Activated naive CD4-positive, alpha-beta T cell treated with anti-CD3 and anti-CD28 coated beads, Interleukin-2, amount 50 U/mL, for 24 hours (primary cell): ENCODE results near the gene BIRC5.
A peak's percentile ranks its signal among the peaks of the same experiment; 100 is the strongest.
"Not testable (repeated sequence)": the region's sequence is repeated elsewhere in the genome, so short reads cannot be mapped to it uniquely, and the experiment has no call there.

Experiments used
- H3K27ac Mint-ChIP-seq: one replicate; pipeline ENCODE4 v1.8.0; 2021; ENCODE audit warnings: mild to moderate bottlenecking, mixed read lengths
- H3K27me3 Mint-ChIP-seq: one replicate; pipeline ENCODE4 v1.8.0; 2021; ENCODE audit warnings: mixed read lengths
- H3K36me3 Mint-ChIP-seq: one replicate; pipeline ENCODE4 v1.8.0; 2021; ENCODE audit warnings: mixed read lengths
- H3K4me1 Mint-ChIP-seq: one replicate; pipeline ENCODE4 v1.8.0; 2021; ENCODE audit warnings: mixed read lengths
- H3K4me3 Mint-ChIP-seq: one replicate; pipeline ENCODE4 v1.8.0; 2021; ENCODE audit warnings: mild to moderate bottlenecking, mixed read lengths
- H3K9me3 Mint-ChIP-seq: one replicate; pipeline ENCODE4 v1.8.0; 2021; ENCODE audit warnings: mixed read lengths

The BIRC5 gene

DNA sequence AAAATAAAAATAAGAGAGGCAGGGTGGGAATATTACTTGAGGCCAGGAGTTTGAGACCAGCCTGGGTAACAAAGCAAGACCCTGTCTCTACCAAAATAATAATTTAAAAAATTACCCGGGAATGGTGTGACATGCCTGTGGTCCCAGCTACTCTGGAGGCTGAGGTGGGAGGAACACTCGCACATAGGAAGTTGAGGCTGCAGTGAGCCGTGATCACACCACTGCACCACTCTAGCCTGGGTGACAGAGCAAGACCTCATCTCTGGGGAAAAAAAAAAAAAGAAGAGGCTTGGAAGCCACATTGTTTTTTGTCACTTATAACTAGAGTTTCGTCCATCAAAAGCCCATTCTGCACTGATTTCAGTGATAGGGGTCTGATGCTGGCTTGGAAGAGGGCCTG lies 14.1 kb downstream of the BIRC5 start:
- Mint-ChIP-seq H3K27me3 (peaks cover 16% of the 10 kb centered on the region), H3K27ac (no peak overlapping the region), H3K9me3 (no peaks in the 10 kb centered on the region), H3K4me1 (peaks cover 12% of the 10 kb centered on the region), H3K4me3 (no peak overlapping the region), H3K36me3 (no peaks in the 10 kb centered on the region)

DNA sequence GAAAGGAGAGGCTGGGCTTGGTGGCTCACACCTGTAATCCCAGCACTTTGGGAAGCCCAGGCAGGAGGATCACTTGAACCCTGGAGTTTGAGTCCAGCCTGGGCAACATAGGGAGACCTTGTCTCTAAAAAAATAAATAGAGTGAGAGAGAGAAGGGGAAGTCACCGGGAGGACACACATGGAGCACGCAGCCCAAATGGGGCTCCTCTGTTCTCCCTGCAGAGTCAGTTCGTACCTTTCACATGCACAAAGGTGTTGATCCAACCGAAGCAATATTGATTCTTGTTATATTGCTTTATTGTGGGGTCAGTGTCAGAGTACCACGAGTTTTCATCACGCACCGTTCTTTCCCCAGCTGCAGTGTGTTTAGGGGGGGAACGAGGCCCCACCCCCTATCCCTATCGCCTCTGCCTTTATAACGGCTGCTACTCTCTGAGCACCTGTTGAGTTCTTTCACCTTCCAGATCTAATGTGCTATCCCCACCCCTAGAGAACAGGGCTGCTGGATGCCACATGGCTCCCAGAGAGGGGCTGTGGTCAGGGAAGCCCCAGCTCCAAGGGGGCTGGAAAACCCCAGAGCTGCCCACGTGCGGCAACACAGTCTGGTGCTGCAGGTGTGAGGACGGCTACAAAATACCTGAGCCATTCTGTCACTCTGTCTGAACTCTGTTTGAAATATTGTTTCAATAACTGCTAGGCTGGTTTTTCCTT lies 16.4 kb downstream of the BIRC5 start:
- H3K4me3 Mint-ChIP-seq: no peak overlapping the region
- H3K4me1 Mint-ChIP-seq: peaks cover 4% of the 10 kb centered on the region
- H3K9me3 Mint-ChIP-seq: no peaks in the 10 kb centered on the region
- no peaks in the 10 kb centered on the region for H3K36me3 Mint-ChIP-seq
- no peak overlapping the region for H3K27ac Mint-ChIP-seq
- peaks cover 16% of the 10 kb centered on the region for H3K27me3 Mint-ChIP-seq

DNA sequence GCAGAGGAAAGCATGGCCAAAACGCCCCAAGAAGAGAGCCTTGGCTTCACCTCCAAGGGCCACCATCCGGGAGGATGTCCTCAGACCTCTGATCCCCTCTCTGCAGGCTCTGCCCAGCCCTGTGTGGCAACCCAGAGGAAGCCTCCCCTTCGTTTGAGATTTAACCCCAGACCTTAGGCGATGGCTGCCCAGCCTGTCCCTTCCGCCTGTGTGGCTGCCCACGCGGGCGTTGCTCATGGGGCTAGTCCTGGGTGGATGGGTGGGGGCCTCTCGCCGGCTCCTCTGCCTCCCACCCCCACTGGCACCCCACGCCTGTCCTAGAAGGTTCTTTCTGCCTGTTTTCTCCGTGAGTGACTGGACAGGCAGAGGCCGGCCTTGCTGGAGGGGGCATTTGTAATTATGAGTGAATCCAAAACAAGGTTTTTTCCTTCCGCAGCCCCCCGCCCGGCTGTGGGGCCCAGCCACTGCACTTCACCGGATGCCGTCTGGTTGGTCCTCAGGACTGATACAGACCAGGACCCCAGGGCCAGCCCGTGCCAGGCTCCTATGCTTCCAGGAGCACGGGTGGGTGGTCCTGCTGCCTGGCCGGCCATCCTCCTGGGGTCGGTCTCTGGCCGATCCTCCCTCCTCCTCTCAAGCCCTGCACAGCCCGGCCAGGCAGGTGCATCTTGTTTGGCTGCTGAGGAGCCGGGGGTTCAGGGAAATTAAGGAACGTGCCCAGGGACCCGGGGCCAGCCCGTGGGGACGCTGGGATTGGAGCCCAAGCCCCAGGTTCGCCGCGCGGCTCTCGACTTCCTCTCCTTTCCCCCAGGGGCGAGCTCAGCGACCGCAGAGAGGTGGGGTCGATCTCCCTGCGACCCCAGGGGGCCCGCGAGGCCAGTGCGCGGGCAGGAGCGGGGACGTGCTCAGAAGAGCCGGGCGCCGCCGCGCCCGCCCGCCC lies 17.2 kb downstream of the BIRC5 start, which contains the start of gene TMEM235:
Gene TMEM235 (plus strand): TSS at position 636 of the 940 bp plus-strand sequence. CDS start 393 bp downstream, outside the sequence.
- Mint-ChIP-seq H3K4me3 (no peak within 1 kb of the TSS), H3K36me3 (no peaks in the 10 kb centered on the region), H3K9me3 (no peaks in the 10 kb centered on the region), H3K27ac (no peak within 1 kb of the TSS), H3K27me3 (peaks cover 16% of the 10 kb centered on the region), H3K4me1 (peaks cover 4% of the 10 kb centered on the region)

DNA sequence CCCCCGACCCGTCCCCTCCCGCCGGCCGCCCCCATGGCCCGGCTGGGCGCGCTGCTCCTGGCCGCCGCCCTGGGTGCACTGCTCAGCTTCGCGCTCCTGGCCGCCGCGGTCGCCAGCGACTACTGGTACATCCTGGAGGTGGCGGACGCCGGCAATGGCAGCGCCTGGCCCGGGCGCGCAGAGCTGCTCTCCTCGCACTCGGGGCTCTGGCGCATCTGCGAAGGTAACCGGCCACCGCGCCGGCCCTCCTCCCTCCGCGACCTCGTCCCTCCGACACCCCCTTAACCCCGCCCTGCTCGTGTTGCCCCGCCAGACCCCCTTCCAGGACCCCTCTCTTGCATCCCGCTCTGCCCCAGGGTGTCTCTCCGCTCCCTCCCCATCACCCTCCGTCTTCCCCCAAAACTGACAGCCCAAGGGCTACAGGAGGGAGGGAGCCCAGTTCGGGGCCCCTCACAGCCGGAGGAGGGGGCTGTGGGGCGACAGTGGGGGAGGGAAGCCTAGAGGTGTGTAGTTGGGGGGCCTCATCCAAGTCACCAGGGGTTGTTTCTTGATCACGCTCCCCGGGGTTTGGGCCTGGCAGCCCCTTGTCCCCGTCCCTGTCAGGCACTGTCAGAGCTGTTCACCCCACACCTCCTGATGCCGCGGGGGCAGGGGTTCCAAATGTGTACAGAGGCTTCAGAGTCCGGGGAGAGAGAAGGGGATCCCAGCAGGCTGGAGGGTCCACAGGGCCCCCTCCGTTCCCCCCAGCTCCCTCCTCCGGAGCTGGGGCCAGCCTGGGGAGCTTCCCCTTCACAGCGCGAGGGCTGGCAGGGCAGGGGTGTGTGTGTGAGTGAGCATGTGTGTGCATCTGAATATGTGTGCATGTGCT lies 18.2 kb downstream of the BIRC5 start:
- H3K36me3 Mint-ChIP-seq: no peaks in the 10 kb centered on the region
- no peak overlapping the region for H3K27ac Mint-ChIP-seq
- H3K4me1 Mint-ChIP-seq: no peaks in the 10 kb centered on the region
- no peak overlapping the region for H3K4me3 Mint-ChIP-seq
- no peaks in the 10 kb centered on the region for H3K9me3 Mint-ChIP-seq
- H3K27me3 Mint-ChIP-seq: peaks cover 16% of the 10 kb centered on the region

DNA sequence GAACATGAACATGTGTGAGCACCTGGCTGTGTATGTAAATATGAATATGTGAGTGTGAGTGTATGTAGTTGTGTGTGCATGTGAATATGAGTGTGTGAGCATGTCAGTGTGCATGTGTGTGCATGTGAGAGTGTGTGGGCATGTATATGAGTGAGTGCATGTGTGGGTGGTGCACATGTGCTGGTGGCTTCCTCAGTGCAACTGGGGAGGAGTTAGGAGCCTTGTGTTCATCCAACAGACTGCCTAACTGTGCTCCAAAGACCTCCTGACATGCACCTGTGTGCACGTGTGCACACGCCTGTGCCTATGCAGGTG lies 18.8 kb downstream of the BIRC5 start:
- Mint-ChIP-seq H3K4me3 (no peak overlapping the region), H3K9me3 (no peaks in the 10 kb centered on the region), H3K27ac (no peak overlapping the region), H3K27me3 (peaks cover 13% of the 10 kb centered on the region), H3K36me3 (no peaks in the 10 kb centered on the region), H3K4me1 (no peaks in the 10 kb centered on the region)

DNA sequence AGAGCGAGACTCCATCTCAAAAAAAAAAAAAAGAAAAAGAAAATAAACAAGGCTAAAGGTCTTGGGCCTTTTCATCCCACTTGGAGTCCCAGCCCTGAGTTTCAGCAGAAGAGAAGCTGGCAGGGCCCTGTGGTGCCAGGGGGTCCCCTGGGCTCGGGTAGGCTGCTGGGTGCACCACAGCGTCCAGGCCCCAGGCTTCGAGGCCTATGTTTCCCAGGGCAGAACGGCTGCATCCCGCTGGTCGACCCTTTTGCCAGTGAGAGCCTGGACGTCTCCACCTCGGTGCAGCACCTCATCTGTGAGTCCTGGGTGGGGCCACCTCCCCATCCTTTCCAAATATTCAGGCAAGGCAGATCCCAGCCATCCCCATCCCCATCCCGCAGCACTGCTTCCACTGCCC lies 19.6 kb downstream of the BIRC5 start:
- Mint-ChIP-seq H3K4me3 (no peak overlapping the region), H3K27ac (no peak overlapping the region), H3K4me1 (no peaks in the 10 kb centered on the region), H3K27me3 (peaks cover 13% of the 10 kb centered on the region), H3K9me3 (no peaks in the 10 kb centered on the region), H3K36me3 (no peaks in the 10 kb centered on the region)

DNA sequence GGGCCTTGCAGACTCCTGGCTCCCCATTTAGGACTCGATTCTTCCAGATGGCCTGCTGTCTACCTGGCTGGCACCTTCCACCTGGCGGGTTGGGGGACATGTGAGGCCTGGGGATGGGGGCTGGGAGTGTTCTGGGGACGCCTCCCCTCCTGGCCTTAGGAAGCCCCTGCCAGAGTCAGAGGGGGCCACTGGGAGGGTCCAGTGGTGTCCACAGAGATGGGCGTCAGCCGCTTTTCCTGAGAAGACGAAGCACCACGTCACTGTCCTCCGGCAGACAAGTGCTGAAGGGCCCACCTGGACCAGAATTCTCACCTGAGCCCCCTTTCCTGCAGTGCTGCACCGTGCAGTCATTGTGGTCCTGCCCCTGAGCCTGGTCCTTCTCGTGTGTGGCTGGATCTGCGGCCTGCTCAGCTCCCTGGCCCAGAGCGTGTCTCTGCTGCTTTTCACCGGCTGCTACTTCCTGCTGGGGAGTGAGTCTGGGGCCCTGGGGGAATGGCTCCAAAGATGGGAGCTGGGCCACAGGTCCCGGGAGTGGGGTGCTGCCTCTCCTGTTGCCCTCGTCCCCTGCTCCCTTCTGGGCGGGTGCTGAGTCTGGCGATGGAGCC lies 20.3 kb downstream of the BIRC5 start:
- H3K27ac Mint-ChIP-seq: no peak overlapping the region
- no peak overlapping the region for H3K4me3 Mint-ChIP-seq
- H3K27me3 Mint-ChIP-seq: peaks cover 13% of the 10 kb centered on the region
- H3K9me3 Mint-ChIP-seq: no peaks in the 10 kb centered on the region
- no peaks in the 10 kb centered on the region for H3K36me3 Mint-ChIP-seq
- H3K4me1 Mint-ChIP-seq: no peaks in the 10 kb centered on the region

DNA sequence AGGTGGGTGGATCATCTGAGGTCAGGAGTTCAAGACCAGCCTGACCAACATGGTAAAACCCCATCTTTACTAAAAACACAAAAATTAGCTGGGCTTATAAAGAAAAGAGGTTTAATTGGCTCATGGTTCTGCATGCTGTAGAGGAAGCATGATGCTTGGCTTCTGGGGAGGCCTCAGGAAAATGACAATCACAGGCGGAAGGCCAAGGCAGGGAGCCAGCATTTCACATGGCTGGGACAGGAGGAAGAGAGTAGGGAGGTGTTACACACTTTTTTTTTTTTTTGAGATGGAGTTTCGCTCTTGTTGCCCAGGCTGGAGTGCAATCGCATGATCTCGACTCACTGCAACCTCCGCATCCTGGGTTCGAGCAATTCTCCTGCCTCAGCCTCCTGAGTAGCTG lies 21.0 kb downstream of the BIRC5 start:
- H3K36me3 Mint-ChIP-seq, H3K9me3 Mint-ChIP-seq, H3K4me1 Mint-ChIP-seq, H3K4me3 Mint-ChIP-seq: not testable (repeated sequence)
- Mint-ChIP-seq H3K27me3 (peaks cover 13% of the 10 kb centered on the region), H3K27ac (peak overlapping the region; percentile 15)

DNA sequence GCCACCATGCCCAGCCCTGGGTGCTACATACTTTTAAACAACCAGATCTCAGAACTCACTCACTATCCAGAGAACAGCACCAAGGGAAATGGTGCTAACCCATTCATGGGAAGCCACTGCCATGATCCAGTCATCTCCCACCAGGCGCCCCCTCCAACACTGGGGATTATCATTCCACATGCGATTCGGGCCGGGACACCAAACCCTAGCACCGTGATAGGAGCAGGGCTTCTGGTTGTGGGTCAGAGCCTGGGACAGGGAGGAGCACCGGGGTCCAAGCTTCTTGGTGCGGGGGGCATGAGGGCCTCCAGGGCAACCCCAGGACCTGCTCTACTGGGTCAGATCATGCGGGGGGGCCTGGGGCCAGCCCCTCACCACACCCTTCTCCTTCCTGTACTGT lies 21.8 kb downstream of the BIRC5 start:
- H3K4me3 Mint-ChIP-seq: no peak overlapping the region
- peaks cover 8% of the 10 kb centered on the region for H3K27me3 Mint-ChIP-seq

DNA sequence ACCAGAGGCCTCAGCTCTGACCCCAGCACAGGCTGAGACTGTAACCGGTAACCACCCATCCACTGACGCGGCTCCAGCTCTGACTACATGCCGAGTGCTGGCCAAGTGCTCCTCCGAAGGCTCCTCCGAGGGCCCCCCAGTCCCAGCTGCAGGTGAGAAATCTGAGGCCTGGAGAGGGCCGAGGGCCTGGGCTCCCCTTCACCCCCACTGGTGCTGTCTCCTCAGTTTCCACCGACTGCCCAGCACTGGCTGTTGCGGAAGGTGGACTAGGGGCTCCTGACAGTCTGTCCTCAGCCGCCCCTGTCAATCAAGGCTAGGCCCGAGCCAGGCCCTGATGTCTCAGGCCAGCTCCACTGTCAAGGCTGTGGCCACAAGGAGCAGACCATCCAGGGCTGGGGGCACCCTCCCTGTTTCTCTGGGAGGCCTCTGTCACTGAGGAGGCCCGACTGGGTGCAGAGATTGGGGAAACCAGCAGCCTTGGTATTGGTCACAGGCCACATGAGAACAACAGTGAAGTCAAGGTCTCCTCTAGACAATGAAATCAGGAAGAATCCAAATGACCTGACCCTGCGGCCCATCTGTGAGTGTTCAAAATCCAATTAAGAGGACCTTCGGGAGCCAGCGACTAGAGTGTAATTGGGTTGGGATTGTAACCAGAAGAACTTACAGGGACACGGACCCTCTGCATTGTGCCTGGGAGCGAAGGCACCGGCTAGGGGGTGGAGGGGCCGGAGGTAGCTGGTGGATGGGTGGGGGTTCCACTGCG lies 22.5 kb downstream of the BIRC5 start:
- H3K9me3 Mint-ChIP-seq: no peaks in the 10 kb centered on the region
- H3K27ac Mint-ChIP-seq: no peak overlapping the region
- no peaks in the 10 kb centered on the region for H3K36me3 Mint-ChIP-seq
- H3K27me3 Mint-ChIP-seq: peaks cover 4% of the 10 kb centered on the region
- no peaks in the 10 kb centered on the region for H3K4me1 Mint-ChIP-seq
- no peak overlapping the region for H3K4me3 Mint-ChIP-seq

More for the DNA sequence above, 21.8 kb downstream of the BIRC5 start:
- H3K27ac Mint-ChIP-seq: no peak overlapping the region
- H3K4me1 Mint-ChIP-seq: no peaks in the 10 kb centered on the region
- H3K36me3 Mint-ChIP-seq: no peaks in the 10 kb centered on the region
- H3K9me3 Mint-ChIP-seq: no peaks in the 10 kb centered on the region

DNA sequence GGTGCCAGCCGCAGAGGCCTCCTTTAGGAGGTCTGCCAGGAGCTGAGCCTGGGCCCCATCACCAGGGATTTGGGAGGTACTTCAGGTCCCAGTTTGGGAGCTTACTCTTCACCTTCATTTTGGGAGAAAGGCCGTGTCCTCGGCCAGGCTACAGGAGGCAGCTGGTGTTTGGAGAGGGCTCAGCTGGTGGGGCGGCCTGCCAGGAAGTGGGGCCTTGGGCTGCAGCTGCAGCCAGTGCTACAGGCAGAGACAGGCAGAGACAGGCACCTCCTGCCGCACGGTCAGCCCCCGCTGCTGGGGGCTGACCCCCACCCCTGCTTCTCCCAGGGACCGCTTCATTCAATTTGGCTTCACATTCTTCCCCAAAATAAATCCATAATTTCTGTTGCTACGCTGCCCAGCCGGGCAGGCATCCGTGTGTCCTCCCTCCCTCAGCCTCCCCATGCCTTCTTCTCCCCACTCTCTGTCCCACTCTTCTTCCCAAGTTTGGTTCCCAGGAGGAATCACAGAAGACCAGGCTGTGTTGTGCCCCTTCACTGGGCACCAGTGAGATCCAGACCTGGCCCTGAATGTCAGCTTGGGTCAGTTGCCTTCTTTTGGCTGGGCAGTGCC lies 23.5 kb downstream of the BIRC5 start:
- H3K4me3 Mint-ChIP-seq: no peak overlapping the region
- H3K27ac Mint-ChIP-seq: no peak overlapping the region
- H3K27me3 Mint-ChIP-seq: peaks cover 4% of the 10 kb centered on the region
- no peaks in the 10 kb centered on the region for H3K9me3 Mint-ChIP-seq
- no peaks in the 10 kb centered on the region for H3K36me3 Mint-ChIP-seq
- no peaks in the 10 kb centered on the region for H3K4me1 Mint-ChIP-seq

DNA sequence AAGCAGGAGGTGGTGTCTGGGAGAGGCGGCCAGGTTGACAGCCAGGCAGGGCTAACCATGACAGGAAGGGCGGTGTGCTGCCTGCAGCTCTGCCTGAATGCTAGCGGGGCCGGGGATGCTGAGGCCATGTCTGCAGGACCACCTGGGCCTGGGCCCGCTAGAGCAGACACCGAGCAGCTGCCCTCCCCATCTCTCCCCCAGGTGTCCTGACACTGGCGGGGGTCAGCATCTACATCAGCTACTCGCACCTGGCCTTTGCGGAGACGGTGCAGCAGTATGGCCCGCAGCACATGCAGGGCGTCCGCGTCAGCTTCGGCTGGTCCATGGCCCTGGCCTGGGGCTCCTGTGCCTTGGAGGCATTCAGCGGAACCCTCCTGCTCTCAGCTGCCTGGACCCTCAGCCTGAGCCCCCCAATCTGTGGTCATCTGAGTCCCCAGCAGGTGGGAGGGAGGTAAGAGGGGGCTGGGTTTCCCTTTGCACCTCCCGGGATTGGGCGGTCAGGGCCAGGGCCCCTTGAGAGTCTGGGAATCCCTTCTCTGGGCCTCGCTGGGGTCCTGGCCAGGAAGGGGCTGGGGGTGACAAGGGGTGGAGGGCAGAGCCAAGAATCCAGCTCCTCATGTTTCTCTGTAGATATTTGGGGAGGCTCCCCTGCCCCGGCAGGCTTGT lies 24.9 kb downstream of the BIRC5 start:
- Mint-ChIP-seq H3K36me3 (no peaks in the 10 kb centered on the region), H3K4me1 (no peaks in the 10 kb centered on the region), H3K27me3 (no peaks in the 10 kb centered on the region), H3K9me3 (no peaks in the 10 kb centered on the region), H3K4me3 (no peak overlapping the region), H3K27ac (no peak overlapping the region)

DNA sequence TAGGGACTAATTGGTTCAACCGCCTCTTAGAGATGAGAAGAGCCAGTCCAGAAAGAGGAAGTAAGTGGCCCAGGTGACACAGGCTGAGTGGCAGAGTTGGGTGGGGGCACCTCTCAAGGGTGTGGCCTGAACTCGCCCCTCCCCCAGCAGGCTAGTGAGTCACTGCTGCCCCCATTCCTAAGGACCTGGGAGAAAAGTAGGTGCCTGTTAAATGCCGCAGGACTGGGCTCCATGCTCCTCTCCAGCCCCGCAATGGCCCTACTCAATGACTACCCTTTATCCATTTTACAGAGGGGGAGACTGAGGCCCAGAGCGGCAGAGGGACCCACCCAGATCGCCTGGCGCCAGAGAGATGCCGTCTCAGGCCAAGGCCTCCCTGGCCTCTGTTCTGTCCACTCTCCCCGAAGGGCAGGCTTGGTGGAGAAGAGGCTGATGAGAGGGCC lies 25.5 kb downstream of the BIRC5 start:
- Mint-ChIP-seq H3K9me3 (no peaks in the 10 kb centered on the region), H3K4me1 (no peaks in the 10 kb centered on the region), H3K27me3 (no peaks in the 10 kb centered on the region), H3K27ac (no peak overlapping the region), H3K36me3 (no peaks in the 10 kb centered on the region), H3K4me3 (no peak overlapping the region)
